Gastrocnemius medialis (tissue), 4 donors: ENCODE measurements around the gene YWHAE.

Experiments used
- POLR2A ChIP-seq, 2 donors: fragments of 450-650 bp; IDR thresholded peaks; one replicate each; pipeline ENCODE4 v1.6.1; 2017; ENCODE audit warnings: antibody characterized with exemption in 2 of 2, mild to moderate bottlenecking in 2 of 2, moderate library complexity in 2 of 2
- TF ChIP-seq, protein P1 (sequence below), 5 experiments: fragments of 450-650 bp in 3 of 5; fragments of 200-600 bp in 2 of 5; sonication (generic) in 2 of 5; IDR thresholded peaks in 4 of 5; conservative IDR thresholded peaks in 1 of 5; 1 replicate in 4 of 5; 2 replicates in 1 of 5; pipeline ENCODE4 v1.5.1; 2016 to 2019; ENCODE audit warnings: antibody characterized with exemption in 5 of 5, mild to moderate bottlenecking in 3 of 5, moderate library complexity in 3 of 5

DNA sequence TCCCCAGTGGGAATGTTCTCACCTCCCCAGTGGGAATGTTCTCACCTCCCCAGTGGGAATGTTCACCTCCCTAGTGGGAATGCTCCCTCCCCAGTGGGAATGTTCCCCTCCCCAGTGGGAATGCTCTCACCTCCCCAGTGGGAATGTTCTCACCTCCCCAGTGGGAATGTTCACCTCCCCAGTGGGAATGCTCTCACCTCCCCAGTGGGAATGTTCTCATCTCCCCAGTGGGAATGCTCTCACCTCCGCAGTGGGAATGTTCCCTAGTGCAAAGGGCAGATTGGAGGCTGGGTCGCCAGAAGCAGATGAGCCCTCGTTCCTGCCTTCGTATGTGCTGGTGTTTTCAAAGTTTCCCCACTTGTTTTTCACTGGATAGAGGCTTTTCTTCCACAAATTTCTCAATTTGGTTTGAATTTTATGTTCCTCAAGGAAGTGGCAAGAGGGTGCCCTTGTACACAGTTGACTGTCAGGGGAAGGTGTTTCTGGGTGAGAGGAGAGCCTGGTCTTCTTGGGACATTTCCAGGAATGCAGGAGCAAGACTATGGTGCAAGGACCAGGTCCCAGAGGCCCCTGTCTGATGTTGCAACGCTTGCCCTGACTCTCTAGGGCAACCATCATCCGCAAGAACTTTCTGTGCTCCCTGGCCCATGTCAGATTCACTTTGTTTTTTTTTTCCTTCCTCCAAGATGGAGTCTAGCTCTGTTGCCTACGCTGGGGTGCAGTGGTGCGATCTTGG, 86.6 kb downstream of the YWHAE start:
- TF ChIP-seq POLR2A (IDR thresholded peaks at IDR 0.05), result no peak
- TF ChIP-seq, protein P1, sequence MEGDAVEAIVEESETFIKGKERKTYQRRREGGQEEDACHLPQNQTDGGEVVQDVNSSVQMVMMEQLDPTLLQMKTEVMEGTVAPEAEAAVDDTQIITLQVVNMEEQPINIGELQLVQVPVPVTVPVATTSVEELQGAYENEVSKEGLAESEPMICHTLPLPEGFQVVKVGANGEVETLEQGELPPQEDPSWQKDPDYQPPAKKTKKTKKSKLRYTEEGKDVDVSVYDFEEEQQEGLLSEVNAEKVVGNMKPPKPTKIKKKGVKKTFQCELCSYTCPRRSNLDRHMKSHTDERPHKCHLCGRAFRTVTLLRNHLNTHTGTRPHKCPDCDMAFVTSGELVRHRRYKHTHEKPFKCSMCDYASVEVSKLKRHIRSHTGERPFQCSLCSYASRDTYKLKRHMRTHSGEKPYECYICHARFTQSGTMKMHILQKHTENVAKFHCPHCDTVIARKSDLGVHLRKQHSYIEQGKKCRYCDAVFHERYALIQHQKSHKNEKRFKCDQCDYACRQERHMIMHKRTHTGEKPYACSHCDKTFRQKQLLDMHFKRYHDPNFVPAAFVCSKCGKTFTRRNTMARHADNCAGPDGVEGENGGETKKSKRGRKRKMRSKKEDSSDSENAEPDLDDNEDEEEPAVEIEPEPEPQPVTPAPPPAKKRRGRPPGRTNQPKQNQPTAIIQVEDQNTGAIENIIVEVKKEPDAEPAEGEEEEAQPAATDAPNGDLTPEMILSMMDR (IDR thresholded peaks at IDR 0.05 in 4 of 5, conservative IDR thresholded peaks at IDR 0.05 in 1 of 5), result no peak
